ENCODE results near the gene FAT1.

The FAT1 gene

GRCh38 chr4:186724058-186724863 lies 605 bp upstream of the FAT1 start:
- DNase-seq = no peak

- DNase-seq = no peak
Measured at GRCh38 chr4:186722796-186723291, 812 bp downstream of the FAT1 start.

- no peak for DNase-seq
Measured at GRCh38 chr4:186719925-186720694, 3.5 kb downstream of the FAT1 start.

- DNase-seq = no peak
Measured at GRCh38 chr4:186717556-186717955, 6.1 kb downstream of the FAT1 start.

GRCh38 chr4:186715077-186715476 lies 8.6 kb downstream of the FAT1 start:
- DNase-seq = no peak

GRCh38 chr4:186714006-186714675 lies 9.5 kb downstream of the FAT1 start:
- DNase-seq = no peak

GRCh38 chr4:186712690-186713089 lies 11.0 kb downstream of the FAT1 start:
- no peak for DNase-seq

GRCh38 chr4:186710521-186711119 lies 13.0 kb downstream of the FAT1 start:
- no peak for DNase-seq

GRCh38 chr4:186709517-186709916 lies 14.1 kb downstream of the FAT1 start:
- no peak for DNase-seq

GRCh38 chr4:186708554-186708953 lies 15.1 kb downstream of the FAT1 start:
- DNase-seq = no peak

- no peak for DNase-seq
Measured at GRCh38 chr4:186707996-186708395, 15.7 kb downstream of the FAT1 start.

- no peak for DNase-seq
Measured at GRCh38 chr4:186707574-186707973, 16.1 kb downstream of the FAT1 start.

- DNase-seq = no peak
Measured at GRCh38 chr4:186704057-186704456, 19.6 kb downstream of the FAT1 start.

- DNase-seq = no peak
Measured at GRCh38 chr4:186703510-186703909, 20.1 kb downstream of the FAT1 start.

- DNase-seq = no peak
Measured at GRCh38 chr4:186702940-186703339, 20.7 kb downstream of the FAT1 start.

GRCh38 chr4:186702297-186702696 lies 21.4 kb downstream of the FAT1 start:
- DNase-seq = no peak

GRCh38 chr4:186701788-186702187 lies 21.9 kb downstream of the FAT1 start:
- no peak for DNase-seq

- no peak for DNase-seq
Measured at GRCh38 chr4:186701273-186701672, 22.4 kb downstream of the FAT1 start.

GRCh38 chr4:186700746-186701145 lies 22.9 kb downstream of the FAT1 start:
- DNase-seq = no peak

- DNase-seq = no peak
Measured at GRCh38 chr4:186699881-186700397, 23.7 kb downstream of the FAT1 start.

GRCh38 chr4:186699298-186699697 lies 24.4 kb downstream of the FAT1 start:
- DNase-seq = no peak

GRCh38 chr4:186698525-186698924 lies 25.1 kb downstream of the FAT1 start:
- DNase-seq = no peak

GRCh38 chr4:186698028-186698427 lies 25.6 kb downstream of the FAT1 start:
- no peak for DNase-seq
